ENCODE measurements around the gene ESRRG.
A peak's percentile ranks its signal among the peaks of the same experiment; 100 is the strongest.

ESRRG gene

DNA sequence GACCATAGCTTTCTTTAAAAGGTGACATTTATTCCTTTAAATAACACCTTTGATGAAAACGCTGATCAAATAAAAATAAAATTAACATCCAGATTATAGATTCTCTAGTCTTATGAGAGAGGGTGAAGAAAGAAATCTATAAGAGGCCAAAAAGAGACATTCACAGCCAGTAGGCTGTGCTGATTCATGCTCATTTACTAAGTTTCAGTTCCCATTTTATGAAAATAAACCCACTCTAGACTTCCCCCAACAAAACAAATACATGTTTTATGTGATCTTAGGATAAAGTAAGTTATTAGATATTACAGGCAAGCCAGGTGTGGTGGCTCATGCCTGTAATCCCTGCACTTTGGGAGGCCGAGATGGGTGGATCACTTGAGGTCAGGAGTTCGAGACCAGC is 21.1 kb downstream of the ESRRG start:
- no peak for DNase-seq

DNA sequence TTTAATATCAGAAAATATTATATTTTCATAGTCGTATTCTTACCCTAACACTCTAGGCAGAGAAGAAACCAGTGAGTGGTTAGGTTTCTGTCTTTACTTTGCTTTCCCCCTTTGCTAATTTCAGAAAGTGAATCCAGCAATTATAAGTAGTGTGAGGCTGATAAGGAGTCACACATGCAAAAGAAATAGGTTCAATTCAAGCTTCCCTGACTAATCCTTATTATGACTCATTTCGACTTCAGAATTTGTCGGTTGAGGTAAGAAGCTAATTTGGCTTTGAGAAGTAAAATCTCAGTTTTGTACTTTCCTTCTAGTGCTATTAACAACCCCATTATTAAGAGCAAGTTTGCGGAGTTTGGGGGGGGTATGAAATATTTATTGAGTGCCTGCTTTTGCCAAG is 22.4 kb downstream of the ESRRG start:
- no peak for DNase-seq

DNA sequence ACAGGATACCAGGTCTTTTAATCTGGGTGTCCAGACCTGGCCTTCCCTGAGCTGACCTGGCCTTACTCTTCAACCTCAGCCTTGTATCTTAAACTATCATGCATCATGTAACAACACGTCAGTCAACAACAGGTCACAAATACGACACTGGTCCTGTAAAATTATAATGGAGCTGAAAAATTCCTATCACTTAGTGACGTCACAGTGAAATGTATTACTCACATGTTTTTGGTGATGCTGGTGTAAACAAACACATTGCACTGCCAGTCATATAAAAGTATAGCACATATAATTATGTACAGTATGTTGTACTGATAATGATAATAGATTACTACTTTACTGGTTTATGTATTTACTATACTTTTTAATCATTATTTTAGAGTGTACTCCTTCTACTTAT is 31.5 kb downstream of the ESRRG start:
- no peak for DNase-seq

DNA sequence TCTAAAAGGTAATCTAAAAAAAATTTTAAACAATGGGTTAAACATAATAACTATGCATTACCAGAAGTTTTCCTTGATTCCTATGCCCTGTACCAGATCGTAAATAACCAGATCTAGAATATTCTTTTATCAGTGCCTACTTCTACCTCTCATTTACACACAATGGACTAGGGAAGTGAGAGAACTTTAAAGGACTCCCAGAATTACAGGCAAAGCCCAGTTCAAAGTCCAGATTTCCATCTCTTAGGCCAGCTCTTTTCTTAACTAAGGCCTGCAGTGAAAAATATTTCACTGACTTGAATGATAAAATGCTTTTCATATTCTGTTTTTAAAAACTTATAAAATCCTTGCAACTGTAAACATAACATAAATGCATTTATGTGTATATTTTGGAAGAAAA is 32.6 kb downstream of the ESRRG start:
- no peak for DNase-seq

DNA sequence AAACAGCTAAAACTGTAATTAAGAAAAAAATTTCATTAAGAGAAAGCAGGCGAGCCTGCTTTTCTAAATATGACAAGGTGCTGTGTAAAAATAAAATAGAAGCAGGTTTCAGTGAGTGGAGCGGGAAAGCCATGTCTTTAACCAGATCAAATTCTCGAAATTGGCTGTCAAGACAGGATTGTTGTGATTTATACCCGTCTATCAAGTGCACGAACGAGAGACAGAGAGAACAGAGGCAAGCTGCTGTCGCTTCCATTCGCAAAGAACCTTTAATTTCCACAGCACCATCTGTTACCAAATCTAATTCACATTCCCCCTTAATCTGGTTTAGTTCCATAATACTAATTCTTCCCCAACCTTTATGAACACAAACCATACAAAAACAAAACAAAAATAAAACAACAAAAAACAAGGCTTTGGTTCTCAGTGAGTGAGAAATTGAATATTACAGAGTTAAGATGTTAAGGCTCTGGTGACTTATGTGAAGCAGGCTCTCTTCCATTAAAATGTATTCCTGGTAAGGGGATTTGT is 35.0 kb downstream of the ESRRG start:
- DNase-seq, result no peak

DNA sequence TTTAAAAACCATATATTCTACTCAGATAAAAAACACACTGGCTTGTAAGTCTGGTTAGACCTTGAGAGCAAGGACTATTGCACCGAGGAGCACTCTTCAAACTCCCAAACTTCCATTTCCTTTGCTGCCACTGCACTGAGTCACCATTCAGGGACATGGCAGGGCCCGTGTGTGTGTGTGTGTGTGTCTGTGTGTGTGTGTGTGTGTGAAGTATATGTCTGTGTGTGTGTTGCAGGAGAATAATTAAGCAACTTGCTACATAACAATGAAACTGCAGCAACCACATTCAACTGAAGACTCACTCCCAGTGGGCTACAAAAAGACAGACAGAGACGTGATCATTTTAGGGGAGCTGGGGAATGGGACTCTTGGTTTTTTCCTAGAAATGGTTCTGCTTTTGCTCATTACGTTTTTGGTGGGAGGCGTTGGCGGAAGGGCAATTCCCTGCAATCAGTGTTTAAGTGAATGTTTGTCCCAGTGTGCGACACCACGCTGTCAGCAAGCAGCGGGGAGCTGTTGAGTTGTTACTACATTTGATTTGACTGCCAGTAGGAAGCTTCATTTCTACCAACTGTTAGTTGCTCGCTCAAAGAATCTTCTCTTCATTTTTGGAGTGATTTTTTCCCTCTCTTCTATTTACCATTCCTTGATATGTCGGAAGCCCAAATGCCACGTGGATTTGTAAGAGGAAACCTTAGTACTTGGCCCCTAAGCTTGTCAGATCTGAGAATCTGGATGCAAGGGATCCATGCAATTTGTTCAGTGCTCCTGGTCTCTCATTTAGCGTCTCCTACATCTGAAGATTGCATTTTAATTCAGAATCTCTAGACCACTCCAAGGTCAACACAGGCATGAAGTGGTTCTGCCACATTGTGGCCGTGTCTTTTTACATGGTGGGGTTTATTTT is 36.1 kb downstream of the ESRRG start:
- DNase-seq, result no peak

DNA sequence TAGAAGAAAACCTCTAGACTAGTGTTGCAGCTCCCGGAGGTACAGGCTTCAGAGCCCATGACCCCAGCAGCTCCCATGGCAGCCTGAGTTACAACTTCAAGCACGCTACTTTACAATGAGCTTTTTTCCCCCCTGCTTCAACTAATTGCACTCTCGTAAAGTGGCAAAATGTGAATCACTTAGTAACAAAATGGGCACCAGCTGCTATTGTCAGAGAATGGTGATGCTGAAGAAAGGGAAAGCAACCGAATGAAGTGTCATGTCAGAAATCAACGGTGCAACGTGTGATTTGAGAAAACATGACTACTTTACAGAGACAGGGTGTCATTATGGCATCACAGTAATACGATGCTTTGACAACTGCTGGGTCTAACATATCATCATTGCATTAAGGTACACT is 40.5 kb downstream of the ESRRG start:
- no peak for DNase-seq

DNA sequence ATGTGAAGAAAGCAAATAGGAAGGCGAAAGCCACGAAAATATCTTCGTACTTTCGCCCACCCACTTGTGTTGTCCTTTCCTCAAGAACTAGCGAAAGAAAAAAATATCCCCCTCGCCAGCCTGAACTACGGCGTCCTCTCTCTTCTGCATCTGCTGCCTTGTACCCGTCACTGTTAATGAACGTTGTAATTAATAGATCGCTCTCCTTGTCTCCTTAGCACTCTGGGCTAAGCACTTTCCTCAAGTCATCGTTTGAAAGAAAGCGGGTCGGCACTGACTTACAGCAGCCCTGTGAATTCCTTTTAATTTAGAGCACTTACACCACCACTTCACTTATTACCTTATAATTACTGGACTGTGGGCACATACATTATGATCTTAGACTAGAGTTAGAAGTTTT is 44.1 kb downstream of the ESRRG start:
- DNase-seq, result no peak

DNA sequence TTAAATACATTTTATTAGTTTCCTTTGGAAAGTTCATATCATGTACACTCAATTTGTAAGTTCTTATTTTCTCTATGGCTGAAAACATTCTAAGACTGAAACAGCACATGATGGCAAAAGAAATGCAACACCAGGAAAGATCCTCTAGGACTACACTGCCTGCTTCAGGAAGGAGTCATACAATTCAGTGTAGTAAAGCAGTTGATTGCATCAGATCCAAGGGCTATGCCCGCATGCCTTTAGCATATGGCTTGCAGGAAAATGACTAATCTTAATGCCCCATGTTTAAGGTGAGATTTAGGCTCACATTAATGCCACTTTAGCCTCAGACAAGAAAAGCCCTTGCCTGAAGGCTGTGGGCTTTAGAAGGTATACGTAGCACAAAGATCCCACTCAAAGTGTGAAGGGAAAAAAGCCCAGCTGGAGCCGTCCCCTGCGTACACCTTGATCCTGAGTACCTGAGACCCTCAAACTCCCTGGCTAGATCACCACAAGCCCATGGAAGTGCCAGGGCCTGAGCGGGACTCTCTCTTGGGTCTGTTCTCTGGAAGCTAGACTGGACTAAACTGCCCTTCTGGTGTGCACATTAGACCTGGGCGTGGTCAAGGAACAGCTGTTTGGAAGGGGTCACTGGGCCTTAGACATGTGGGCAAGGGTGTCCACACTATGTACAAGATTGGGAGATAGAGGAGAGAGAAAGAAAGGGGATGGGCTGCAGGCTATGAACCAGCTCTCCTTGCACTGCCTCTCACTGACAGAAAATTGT is 52.9 kb downstream of the ESRRG start:
- DNase-seq, result no peak

DNA sequence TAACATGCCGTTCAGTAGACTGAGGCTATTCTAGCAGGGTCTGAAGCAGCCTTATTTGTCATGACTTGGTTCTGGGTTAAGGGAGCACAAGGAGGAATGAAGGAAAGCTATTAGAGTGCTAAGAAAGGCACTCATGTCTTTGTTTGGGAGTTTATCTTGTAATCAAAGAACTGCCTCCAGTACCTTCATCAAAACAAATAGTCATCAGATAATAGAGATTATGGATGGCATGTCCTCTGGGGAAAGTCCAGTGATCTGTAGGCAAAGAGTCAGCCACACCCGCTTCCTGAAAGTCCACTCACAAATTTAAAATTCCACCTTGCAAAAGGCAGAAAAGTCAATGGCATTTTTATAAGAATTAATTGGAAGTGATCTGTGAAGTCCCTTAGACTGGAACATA is 56.8 kb downstream of the ESRRG start:
- no peak for DNase-seq

DNA sequence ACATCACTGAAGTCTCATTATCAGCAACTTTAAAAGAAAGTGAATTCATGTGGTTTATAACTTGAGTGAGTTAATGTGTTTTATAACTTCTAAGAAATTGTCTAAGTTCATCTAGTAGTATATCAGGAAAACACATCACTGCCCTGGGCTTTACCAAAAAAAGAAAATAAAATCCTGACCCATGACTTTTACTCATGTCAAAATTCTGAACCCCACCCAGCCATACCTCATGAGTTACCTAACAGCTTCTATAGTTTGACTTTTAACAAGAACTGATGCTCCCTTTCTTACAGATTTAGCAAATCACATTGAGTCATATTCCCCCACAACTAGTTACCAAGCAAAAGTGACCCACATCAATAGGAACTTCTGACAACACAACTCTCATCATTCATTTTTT is 57.4 kb downstream of the ESRRG start:
- DNase-seq, result no peak

DNA sequence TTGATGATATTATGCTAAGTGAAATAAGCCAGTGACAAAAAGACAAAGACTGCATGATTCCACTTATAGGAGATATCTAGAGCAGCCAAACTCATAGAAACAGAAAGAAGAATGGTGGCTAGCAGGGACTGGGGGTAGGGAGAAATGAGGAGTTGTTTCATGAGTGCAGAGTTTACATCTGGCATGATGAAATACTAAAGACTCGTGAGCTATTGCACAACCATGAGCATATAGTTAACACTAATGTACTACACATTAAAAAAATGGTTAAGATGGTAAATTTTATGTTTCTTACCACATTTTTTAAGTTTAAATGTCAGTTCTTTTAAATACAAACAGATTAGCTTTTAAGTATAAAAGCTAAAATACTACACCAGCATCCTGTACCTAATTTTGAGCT is 57.8 kb downstream of the ESRRG start:
- DNase-seq, result peak; percentile 0

DNA sequence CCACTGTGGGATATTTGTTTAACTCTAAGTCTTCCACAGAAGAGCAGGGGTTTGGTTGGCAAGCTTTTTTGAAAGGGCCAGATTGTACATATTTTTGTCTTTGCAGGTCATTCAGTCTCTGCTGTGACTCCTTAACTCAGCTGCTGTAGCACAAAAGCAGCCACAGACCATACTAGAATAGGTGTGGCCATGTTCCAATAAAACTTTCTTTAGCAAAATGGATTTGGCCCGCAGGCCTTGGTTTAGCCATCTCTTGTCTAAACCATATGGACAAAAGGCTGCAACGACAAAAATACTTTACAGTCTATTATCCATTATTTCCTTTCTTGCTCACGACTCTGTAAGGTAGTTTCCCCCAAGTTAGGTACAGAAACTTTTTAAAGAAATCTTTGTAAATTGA is 60.5 kb downstream of the ESRRG start:
- DNase-seq, result no peak

DNA sequence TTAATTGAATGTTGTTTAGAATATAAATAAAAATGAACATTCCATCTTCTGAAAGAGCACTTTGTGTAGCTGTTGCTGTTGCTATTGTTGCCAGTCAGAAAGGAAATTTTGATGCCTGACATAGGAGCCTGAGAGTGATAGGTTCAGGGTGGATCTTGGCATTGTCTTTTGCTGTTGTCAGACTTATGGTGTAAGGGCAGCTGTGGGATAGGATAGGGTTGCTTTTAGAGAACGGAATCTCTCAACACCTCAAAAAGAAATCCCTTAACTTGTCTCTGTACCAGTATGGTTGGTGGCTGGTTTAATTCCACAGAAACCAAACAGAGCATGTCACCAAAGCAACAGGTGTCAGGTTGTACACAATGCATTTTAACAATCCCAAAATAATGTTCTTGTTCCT is 62.7 kb downstream of the ESRRG start:
- no peak for DNase-seq

DNA sequence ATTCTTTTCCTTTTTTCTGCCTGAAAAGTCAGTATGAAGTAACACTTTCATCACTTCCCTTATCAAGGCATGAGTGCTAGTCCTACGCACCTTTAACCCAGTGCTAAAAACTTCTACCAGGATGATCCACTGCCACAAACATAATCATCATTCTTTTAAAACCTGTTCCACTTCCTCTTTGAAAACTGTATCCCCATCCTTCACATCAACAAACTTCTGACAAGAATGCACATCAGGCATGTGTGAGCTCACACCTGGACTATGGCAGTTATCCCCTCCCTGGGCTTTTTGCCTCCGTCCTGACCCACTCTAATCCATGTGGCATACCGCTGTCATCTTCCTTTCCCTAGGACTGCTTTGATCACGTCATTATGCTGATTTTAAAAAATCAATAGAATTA is 70.2 kb downstream of the ESRRG start:
- DNase-seq, result no peak

DNA sequence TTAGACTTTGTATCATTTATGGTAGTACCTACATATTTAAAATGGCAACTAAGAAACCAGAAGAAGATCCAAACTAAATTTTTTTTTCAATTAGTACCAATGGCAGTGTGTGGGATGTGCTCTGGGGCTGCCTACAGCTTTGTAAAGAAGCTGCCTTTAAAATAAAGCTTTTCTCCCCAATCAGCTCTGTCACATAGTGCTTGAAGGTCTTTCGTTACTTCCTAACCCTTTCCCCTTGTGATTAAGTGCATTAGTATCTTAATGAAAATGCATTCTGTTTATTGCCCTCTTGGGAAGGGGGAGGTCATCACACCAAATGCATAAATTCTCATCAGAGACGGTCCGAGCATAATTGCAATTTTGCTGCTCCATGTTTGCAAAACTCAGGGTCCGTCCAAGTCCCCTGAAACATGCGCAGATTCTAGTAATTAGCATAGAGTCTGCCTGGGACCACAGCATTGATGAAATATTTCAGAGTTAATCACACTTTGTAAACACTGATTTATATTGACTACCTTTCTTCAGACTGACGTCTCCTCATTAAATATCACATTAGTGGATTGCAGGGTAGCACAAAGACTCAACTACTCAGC is 71.3 kb downstream of the ESRRG start:
- DNase-seq, result no peak

DNA sequence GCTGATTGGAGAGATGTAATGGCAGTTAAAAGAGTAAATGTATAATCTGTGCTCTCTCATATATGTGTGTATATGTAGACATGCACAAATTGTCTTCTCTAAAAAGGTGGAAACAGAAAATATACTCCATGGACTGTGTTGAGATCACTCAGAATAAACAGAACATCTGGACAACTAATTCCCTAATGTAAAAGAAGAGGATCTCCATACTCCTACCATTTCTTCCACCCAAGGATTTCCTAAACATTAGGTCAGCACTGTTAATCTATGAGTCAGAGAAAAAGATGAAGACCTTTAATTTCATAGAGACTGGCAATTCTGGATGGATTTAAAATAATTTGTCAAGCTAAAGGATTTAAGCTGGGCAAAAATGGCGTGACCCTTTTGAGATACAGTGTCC is 80.1 kb downstream of the ESRRG start:
- DNase-seq, result no peak

DNA sequence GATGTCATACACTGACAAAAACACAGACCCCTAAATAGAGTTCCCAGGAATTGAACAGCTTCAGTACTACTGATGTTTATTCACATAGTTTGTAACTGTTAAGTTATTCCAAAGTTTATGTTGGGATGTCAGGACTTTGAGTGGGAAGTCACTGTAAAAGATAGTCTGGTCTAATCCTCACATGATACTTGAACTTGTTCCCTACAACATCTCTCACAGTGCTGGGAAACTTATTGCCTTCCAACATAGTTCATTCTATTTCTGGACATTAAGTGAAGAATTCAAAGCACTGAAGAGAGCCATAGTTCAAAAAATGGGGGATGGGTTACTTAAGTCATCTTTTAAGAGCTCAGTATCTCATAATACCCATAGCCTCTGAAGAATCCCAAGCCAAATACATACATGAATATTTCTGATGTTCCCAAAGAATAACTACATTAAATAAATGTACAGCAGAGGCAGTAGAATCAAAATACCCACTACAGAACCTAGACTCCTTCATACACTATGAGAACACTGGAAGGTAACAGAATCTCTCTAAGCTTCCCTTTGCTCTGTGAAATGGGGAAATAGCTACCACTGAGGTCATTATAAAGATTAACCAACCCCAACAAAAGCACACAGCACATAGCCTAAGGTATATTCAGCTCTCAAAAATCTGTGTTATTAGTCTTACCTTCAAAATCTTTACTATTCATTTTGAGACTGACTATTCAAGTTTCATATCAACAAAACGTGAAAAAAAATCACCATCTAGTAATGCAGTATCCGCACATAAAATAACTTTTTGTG is 81.4 kb downstream of the ESRRG start:
- no peak for DNase-seq

DNA sequence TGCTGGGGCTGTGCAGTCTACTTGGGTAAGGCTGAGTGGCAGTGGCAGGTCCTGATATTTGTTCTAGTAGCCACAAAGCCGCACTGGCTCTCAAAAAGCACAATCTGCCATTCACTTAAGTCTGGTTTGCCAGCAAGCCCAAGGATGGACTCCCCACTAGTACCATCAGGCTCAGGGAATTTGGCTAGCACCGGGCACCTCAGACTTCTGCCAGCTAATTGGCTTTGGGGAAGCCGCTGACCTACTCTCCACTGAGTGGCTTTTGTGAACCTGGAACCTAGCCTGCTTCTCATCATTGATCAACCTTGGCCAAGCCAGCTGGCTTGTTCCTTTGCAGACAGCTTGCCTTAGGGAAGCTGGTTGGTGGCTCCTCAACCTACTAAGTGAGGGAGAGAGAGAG is 83.1 kb downstream of the ESRRG start:
- DNase-seq, result no peak

DNA sequence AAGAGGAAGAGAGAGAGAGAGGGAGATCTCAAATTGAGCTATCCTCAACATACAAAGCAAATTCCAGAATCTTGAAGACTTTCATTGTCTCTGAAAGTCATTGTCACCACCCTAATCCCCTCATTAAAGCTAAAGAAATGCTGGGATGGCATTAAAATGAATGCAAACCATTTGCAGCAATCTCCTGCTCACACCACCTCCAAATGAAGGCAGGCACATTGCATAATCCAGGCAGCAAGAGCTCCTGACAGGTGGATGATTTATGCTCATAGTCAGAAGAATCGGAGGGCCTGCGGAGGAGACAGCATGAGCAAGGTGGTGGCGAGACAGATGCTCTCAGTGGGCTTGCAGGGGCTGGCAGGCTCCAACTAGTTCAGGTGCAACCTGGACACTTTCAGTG is 90.2 kb downstream of the ESRRG start:
- DNase-seq, result no peak

DNA sequence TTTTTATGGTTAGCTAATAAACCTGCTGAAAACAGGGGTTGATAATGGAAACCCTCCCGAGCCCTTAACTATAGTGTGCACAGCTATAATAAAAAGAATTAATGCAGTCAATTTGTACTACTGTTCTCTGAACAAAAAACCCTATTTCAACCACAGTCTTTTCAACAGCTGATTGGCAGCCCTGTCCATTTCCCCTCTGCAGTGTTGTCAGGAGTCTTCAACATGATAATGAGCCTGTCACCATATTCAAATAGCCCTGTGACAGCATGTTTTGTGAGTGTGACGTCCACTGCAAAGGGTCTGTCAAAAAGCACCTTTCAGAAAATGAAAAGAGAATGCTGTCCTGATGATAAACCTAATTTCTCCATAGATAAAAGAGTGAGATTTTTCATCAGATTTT is 92.7 kb downstream of the ESRRG start:
- DNase-seq, result no peak

DNA sequence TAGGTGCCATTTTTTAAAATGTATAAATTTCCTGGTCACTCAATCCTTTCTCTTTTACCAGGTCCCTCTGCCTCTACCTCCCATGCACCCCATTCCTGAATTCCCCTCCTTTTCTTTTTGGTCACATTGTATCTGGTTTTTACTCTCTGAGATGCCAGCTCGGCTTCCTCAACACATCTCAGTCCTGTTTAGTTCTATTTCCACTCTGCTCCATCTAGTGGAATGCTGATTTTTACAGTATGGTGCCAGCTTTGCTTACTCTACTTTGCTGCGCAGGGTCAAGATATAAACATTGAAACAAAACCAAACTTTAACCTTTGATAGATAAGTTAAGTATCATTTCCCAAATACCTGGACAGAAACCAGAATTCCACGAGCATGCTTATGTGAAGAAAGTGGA is 96.0 kb downstream of the ESRRG start:
- no peak for DNase-seq
